ENCODE measurements around the gene MMP12. TPM values are rescaled to one million over a fixed set of nuclear protein-coding genes. Genes with fewer than 3 reads are reported as not detected.

Gene MMP12
- total RNA-seq, 1 experiment from 2014 or later: not detected

DNA sequence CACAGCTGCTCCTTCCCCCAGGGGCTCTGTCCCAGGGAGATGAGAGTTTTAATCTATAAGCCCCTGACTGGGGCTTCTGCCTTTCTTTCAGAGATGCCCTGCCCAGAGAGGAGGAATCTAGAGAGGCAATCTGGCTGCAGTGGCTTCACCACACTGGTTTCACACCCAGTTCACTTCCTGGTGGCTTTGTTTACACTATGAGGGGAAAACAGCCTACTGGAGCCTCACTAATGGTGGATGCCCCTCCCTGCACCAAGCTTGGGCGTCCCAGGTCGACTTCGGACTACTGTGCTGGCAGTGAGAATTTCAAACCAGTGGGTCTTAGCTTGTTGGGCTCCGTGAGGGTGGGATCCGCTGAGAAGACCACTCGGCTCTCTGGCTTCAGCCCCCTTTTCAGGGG, 55.3 kb downstream of the MMP12 start:
- Mint-ChIP-seq H3K27ac (no peak overlapping the region), H3K9me3 (peaks cover 30% of the 10 kb centered on the region), H3K4me1 (no peaks in the 10 kb centered on the region), H3K36me3 (peaks cover 6% of the 10 kb centered on the region; the same call in 1 of the 2 replicates), H3K27me3 (ENCODE audit: low read depth) (no peaks in the 10 kb centered on the region), H3K4me3 (no peak overlapping the region)
- ATAC-seq (peak; percentile 20; the same call in 1 of the 2 replicates), DNase-seq (ENCODE audit: low spot score) (no peak)
- TF ChIP-seq ZNF138 (CRISPR knock-in tag; conservative IDR thresholded peaks at IDR 0.05) (no peak), HMGA2 (CRISPR knock-in tag; IDR thresholded peaks at IDR 0.05) (no peak), CREM (CRISPR knock-in tag; IDR thresholded peaks at IDR 0.05) (no peak), NR1H2 (CRISPR knock-in tag; IDR thresholded peaks at IDR 0.05) (no peak), ZNF121 (CRISPR knock-in tag; IDR thresholded peaks at IDR 0.05) (no peak), ZNF232 (CRISPR knock-in tag; IDR thresholded peaks at IDR 0.05) (no peak), IRF2 (CRISPR knock-in tag; IDR thresholded peaks at IDR 0.05; ENCODE audit: borderline replicate concordance, low read depth) (no peak), ZNF671 (CRISPR knock-in tag; IDR thresholded peaks at IDR 0.05) (no peak)
- TF ChIP-seq, protein P1, sequence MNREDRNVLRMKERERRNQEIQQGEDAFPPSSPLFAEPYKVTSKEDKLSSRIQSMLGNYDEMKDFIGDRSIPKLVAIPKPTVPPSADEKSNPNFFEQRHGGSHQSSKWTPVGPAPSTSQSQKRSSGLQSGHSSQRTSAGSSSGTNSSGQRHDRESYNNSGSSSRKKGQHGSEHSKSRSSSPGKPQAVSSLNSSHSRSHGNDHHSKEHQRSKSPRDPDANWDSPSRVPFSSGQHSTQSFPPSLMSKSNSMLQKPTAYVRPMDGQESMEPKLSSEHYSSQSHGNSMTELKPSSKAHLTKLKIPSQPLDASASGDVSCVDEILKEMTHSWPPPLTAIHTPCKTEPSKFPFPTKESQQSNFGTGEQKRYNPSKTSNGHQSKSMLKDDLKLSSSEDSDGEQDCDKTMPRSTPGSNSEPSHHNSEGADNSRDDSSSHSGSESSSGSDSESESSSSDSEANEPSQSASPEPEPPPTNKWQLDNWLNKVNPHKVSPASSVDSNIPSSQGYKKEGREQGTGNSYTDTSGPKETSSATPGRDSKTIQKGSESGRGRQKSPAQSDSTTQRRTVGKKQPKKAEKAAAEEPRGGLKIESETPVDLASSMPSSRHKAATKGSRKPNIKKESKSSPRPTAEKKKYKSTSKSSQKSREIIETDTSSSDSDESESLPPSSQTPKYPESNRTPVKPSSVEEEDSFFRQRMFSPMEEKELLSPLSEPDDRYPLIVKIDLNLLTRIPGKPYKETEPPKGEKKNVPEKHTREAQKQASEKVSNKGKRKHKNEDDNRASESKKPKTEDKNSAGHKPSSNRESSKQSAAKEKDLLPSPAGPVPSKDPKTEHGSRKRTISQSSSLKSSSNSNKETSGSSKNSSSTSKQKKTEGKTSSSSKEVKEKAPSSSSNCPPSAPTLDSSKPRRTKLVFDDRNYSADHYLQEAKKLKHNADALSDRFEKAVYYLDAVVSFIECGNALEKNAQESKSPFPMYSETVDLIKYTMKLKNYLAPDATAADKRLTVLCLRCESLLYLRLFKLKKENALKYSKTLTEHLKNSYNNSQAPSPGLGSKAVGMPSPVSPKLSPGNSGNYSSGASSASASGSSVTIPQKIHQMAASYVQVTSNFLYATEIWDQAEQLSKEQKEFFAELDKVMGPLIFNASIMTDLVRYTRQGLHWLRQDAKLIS (CRISPR knock-in tag; IDR thresholded peaks at IDR 0.05; ENCODE audit: borderline replicate concordance): no peak
- TF ChIP-seq, protein P2, sequence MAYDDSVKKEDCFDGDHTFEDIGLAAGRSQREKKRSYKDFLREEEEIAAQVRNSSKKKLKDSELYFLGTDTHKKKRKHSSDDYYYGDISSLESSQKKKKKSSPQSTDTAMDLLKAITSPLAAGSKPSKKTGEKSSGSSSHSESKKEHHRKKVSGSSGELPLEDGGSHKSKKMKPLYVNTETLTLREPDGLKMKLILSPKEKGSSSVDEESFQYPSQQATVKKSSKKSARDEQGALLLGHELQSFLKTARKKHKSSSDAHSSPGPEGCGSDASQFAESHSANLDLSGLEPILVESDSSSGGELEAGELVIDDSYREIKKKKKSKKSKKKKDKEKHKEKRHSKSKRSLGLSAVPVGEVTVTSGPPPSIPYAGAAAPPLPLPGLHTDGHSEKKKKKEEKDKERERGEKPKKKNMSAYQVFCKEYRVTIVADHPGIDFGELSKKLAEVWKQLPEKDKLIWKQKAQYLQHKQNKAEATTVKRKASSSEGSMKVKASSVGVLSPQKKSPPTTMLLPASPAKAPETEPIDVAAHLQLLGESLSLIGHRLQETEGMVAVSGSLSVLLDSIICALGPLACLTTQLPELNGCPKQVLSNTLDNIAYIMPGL (CRISPR knock-in tag; IDR thresholded peaks at IDR 0.05): no peak
- TF ChIP-seq, protein P3, sequence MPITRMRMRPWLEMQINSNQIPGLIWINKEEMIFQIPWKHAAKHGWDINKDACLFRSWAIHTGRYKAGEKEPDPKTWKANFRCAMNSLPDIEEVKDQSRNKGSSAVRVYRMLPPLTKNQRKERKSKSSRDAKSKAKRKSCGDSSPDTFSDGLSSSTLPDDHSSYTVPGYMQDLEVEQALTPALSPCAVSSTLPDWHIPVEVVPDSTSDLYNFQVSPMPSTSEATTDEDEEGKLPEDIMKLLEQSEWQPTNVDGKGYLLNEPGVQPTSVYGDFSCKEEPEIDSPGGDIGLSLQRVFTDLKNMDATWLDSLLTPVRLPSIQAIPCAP (CRISPR knock-in tag; IDR thresholded peaks at IDR 0.05): no peak
- TF ChIP-seq, protein P4, sequence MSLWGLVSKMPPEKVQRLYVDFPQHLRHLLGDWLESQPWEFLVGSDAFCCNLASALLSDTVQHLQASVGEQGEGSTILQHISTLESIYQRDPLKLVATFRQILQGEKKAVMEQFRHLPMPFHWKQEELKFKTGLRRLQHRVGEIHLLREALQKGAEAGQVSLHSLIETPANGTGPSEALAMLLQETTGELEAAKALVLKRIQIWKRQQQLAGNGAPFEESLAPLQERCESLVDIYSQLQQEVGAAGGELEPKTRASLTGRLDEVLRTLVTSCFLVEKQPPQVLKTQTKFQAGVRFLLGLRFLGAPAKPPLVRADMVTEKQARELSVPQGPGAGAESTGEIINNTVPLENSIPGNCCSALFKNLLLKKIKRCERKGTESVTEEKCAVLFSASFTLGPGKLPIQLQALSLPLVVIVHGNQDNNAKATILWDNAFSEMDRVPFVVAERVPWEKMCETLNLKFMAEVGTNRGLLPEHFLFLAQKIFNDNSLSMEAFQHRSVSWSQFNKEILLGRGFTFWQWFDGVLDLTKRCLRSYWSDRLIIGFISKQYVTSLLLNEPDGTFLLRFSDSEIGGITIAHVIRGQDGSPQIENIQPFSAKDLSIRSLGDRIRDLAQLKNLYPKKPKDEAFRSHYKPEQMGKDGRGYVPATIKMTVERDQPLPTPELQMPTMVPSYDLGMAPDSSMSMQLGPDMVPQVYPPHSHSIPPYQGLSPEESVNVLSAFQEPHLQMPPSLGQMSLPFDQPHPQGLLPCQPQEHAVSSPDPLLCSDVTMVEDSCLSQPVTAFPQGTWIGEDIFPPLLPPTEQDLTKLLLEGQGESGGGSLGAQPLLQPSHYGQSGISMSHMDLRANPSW (CRISPR knock-in tag; conservative IDR thresholded peaks at IDR 0.05; ENCODE audit: low read depth): no peak
- TF ChIP-seq, protein P5, sequence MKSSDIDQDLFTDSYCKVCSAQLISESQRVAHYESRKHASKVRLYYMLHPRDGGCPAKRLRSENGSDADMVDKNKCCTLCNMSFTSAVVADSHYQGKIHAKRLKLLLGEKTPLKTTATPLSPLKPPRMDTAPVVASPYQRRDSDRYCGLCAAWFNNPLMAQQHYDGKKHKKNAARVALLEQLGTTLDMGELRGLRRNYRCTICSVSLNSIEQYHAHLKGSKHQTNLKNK (CRISPR knock-in tag; IDR thresholded peaks at IDR 0.05): no peak
- CTCF ChIA-PET: interaction anchor here (1.1 to 3.3 kb wide), 4 partner anchors 9 to 24 kb away, joined by 3 to 10 read pairs (median 4); no protein-coding TSS in a partner anchor
- POLR2A ChIA-PET: no interaction called here

DNA sequence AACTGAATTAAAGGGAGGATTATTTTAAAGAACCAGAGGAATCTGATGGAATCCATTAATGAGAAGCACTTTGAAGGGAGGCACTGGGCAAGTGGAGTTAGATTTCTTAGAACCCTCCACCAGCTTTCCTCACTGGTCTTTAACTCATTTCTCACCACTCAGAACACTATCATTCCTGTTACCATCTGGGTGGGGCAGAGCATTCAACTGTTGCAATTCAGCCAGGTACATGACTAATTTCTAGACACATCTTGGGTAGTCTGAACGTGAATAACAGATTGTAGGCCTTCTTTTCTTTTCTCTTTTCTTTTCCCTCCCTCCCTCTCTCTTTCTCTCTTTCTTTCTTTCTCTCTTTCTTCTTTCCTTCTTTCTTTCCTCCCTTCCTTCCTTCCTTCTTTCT, 61.3 kb downstream of the MMP12 start:
- H3K4me1 Mint-ChIP-seq: peaks cover 4% of the 10 kb centered on the region; the same call in 1 of the 2 replicates
- ATAC-seq: no peak
- H3K36me3 Mint-ChIP-seq: peaks cover 6% of the 10 kb centered on the region; the same call in 1 of the 2 replicates
- H3K27ac Mint-ChIP-seq: no peak overlapping the region
- H3K9me3 Mint-ChIP-seq: peaks cover 26% of the 10 kb centered on the region
- no peak for DNase-seq (ENCODE audit: low spot score)
- ChIA-PET POLR2A (no interaction called here), CTCF (no interaction called here)
- H3K27me3 Mint-ChIP-seq (ENCODE audit: low read depth): no peaks in the 10 kb centered on the region; the same call in 1 of the 2 replicates
- TF ChIP-seq ZNF396 (CRISPR knock-in tag; IDR thresholded peaks at IDR 0.05; ENCODE audit: borderline replicate concordance): no peak
- no peak for TF ChIP-seq ZNF219 (CRISPR knock-in tag; IDR thresholded peaks at IDR 0.05; ENCODE audit: borderline replicate concordance)
- TF ChIP-seq, protein P6, sequence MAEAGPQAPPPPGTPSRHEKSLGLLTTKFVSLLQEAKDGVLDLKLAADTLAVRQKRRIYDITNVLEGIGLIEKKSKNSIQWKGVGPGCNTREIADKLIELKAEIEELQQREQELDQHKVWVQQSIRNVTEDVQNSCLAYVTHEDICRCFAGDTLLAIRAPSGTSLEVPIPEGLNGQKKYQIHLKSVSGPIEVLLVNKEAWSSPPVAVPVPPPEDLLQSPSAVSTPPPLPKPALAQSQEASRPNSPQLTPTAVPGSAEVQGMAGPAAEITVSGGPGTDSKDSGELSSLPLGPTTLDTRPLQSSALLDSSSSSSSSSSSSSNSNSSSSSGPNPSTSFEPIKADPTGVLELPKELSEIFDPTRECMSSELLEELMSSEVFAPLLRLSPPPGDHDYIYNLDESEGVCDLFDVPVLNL (CRISPR knock-in tag; IDR thresholded peaks at IDR 0.05; ENCODE audit: borderline replicate concordance, low read depth): no peak
- TF ChIP-seq, protein P7, sequence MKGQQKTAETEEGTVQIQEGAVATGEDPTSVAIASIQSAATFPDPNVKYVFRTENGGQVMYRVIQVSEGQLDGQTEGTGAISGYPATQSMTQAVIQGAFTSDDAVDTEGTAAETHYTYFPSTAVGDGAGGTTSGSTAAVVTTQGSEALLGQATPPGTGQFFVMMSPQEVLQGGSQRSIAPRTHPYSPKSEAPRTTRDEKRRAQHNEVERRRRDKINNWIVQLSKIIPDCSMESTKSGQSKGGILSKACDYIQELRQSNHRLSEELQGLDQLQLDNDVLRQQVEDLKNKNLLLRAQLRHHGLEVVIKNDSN (CRISPR knock-in tag; IDR thresholded peaks at IDR 0.05): no peak
- no peak overlapping the region for H3K4me3 Mint-ChIP-seq
